Measurements from ENCODE around the gene UVRAG. TPM values are rescaled to one million over a fixed set of nuclear protein-coding genes. Genes with fewer than 3 reads are reported as not detected.

Gene UVRAG
- total RNA-seq, 4 donors from 2014 or later: 16.6 to 22.1 (median 19.3) TPM

- peak in 1 of 2 donors; percentile 77 for ATAC-seq
- intact Hi-C loops (cut with DNase I; ENCODE audit: low total_unique reads): no loop called here
Measured at GRCh38 chr11:76030968-76031590, 216.1 kb downstream of the UVRAG start.

DNA sequence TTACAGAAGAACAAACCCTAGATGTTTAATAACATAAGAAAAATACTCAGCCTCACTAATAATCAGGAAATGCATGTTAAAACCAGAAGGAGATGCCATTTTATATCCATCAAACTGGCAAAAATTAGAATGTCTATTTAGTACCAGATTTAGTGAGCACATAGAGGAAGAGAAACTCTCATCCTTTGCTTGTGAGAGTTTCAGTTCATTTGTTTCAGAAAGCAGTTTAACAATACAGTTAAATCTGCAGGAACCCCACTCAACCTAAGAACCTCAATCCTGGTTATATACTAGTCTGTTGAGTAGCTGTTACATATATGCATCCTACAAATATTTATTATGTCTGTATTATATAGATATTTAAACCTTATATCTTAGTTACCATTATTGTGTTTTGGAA, 218.7 kb downstream of the UVRAG start:
- intact Hi-C loops (cut with DNase I; ENCODE audit: low total_unique reads): no loop called here
- DNase-seq (no peak), ATAC-seq (no peak)
- H3K27me3 ChIP-seq: no peaks in the 10 kb centered on the region
- no peak for TF ChIP-seq POLR2A (IDR thresholded peaks at IDR 0.05)
- no peak for TF ChIP-seq CTCF (IDR thresholded peaks at IDR 0.05 in 4 of 5, conservative IDR thresholded peaks at IDR 0.05 in 1 of 5)
- no peaks in the 10 kb centered on the region for H3K36me3 ChIP-seq
- H3K4me3 ChIP-seq: no peak overlapping the region
- in situ Hi-C loops (cut with MboI; ENCODE audit: low sequenced_read_pairs in 4 of 4): no loop called here
- peaks cover 0 to 8% of the 10 kb centered on the region in 2 donors for H3K4me1 ChIP-seq
- H3K9me3 ChIP-seq: no peaks in the 10 kb centered on the region
- H3K27ac ChIP-seq: no peak overlapping the region

More at GRCh38 chr11:76030968-76031590, 216.1 kb downstream of the UVRAG start:
- in situ Hi-C loops (cut with MboI; ENCODE audit: low sequenced_read_pairs in 4 of 4): no loop called here
- Histone ChIP-seq H3K27me3 (no peaks in the 10 kb centered on the region), H3K9me3 (no peaks in the 10 kb centered on the region), H3K4me1 (peaks cover 0 to 8% of the 10 kb centered on the region in 2 donors), H3K36me3 (no peaks in the 10 kb centered on the region), H3K27ac (no peak overlapping the region), H3K4me3 (no peak overlapping the region)
- DNase-seq: no peak
- TF ChIP-seq POLR2A (IDR thresholded peaks at IDR 0.05) (no peak), CTCF (IDR thresholded peaks at IDR 0.05 in 4 of 5, conservative IDR thresholded peaks at IDR 0.05 in 1 of 5) (no peak)

DNA sequence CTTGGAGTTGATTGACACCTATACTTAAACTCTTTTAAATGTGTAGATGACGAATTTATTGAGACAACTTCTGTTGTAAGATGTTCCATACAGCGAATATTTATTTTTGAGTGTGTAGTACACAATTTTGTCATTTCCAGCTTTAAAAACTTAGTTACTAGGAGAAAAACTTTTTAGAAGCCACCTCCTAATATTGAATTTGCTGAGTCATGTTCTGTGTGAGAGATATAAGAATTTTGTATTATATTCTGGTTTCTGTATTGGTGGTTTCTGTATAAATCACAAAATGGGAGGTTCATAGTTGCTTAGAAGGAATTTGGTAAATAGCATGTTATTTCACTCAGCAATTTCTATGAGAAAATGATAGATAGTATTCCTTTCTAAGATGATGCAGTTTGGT, 220.0 kb downstream of the UVRAG start:
- intact Hi-C loops (cut with DNase I; ENCODE audit: low total_unique reads): no loop called here
- Histone ChIP-seq H3K4me1 (peaks cover 0 to 8% of the 10 kb centered on the region in 2 donors), H3K27me3 (no peaks in the 10 kb centered on the region), H3K36me3 (no peaks in the 10 kb centered on the region), H3K4me3 (no peak overlapping the region), H3K27ac (no peak overlapping the region), H3K9me3 (no peaks in the 10 kb centered on the region)
- in situ Hi-C loops (cut with MboI; ENCODE audit: low sequenced_read_pairs in 4 of 4): no loop called here
- no peak for DNase-seq
- ATAC-seq: no peak
- no peak for TF ChIP-seq POLR2A (IDR thresholded peaks at IDR 0.05)
- TF ChIP-seq CTCF (IDR thresholded peaks at IDR 0.05 in 4 of 5, conservative IDR thresholded peaks at IDR 0.05 in 1 of 5): no peak

DNA sequence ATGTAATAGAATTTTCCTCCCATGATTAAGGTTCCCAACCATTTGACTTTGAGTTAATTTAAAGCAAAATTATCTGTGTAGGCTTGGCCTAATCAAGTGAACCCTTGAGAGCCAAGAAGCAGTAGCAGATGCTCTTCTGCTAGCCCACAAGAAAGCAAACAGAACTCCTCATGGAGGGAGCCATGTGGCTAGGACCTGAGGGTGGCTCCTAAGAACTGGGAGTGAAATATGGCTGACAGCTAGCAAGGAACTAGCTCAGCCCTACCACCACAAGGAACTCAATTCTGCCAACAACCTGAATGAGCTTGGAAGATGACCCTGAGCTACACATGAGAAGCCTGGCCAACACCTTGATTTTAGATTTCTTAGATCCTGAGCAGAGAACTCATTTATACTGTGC, 223.6 kb downstream of the UVRAG start:
- intact Hi-C loops (cut with DNase I; ENCODE audit: low total_unique reads): no loop called here
- no peak for ATAC-seq

More for the DNA sequence above, 223.6 kb downstream of the UVRAG start:
- TF ChIP-seq CTCF (IDR thresholded peaks at IDR 0.05 in 4 of 5, conservative IDR thresholded peaks at IDR 0.05 in 1 of 5) (no peak), POLR2A (IDR thresholded peaks at IDR 0.05) (no peak)
- Histone ChIP-seq H3K27ac (no peak overlapping the region), H3K27me3 (no peaks in the 10 kb centered on the region), H3K4me3 (no peak overlapping the region), H3K4me1 (no peaks in the 10 kb centered on the region), H3K9me3 (no peaks in the 10 kb centered on the region), H3K36me3 (no peaks in the 10 kb centered on the region)
- DNase-seq: no peak
- in situ Hi-C loops (cut with MboI; ENCODE audit: low sequenced_read_pairs in 4 of 4): no loop called here

Measured in gastrocnemius medialis (tissue), 4 donors.